SH-SY5Y (cell line): ENCODE measurements around the gene CTIF.

Experiments used
- GATA2 ChIP-seq: IDR thresholded peaks from 2 replicates; pipeline ENCODE4 v1.6.1; 2011; ENCODE audit warnings: mild to moderate bottlenecking, low read depth, low read length
- GATA3 ChIP-seq: IDR thresholded peaks from 2 replicates; pipeline ENCODE4 v1.6.1; 2011; ENCODE audit warnings: low read depth, mild to moderate bottlenecking, low read length, moderate library complexity

The CTIF gene

GRCh38 chr18:48699761-48700160, 160.9 kb downstream of the CTIF start:
- TF ChIP-seq GATA3 = no peak
- TF ChIP-seq GATA2 = no peak

- no peak for TF ChIP-seq GATA2
- no peak for TF ChIP-seq GATA3
Measured at GRCh38 chr18:48700446-48700845, 161.6 kb downstream of the CTIF start.

GRCh38 chr18:48702346-48703027, 163.7 kb downstream of the CTIF start:
- TF ChIP-seq GATA2 (no peak), GATA3 (no peak)

GRCh38 chr18:48703028-48703386, 164.2 kb downstream of the CTIF start:
- TF ChIP-seq GATA3 = no peak
- no peak for TF ChIP-seq GATA2

GRCh38 chr18:48703418-48703817, 164.6 kb downstream of the CTIF start:
- TF ChIP-seq GATA2 (no peak), GATA3 (no peak)

GRCh38 chr18:48705043-48705442, 166.2 kb downstream of the CTIF start:
- no peak for TF ChIP-seq GATA3
- TF ChIP-seq GATA2 = no peak

GRCh38 chr18:48705531-48705930, 166.7 kb downstream of the CTIF start:
- no peak for TF ChIP-seq GATA2
- no peak for TF ChIP-seq GATA3

- TF ChIP-seq GATA3 = no peak
Measured at GRCh38 chr18:48706731-48707130, 167.9 kb downstream of the CTIF start.

- TF ChIP-seq GATA2 (no peak), GATA3 (no peak)
Measured at GRCh38 chr18:48707636-48708296, 168.9 kb downstream of the CTIF start.

- TF ChIP-seq GATA2 = no peak
- no peak for TF ChIP-seq GATA3
Measured at GRCh38 chr18:48708807-48709206, 170.0 kb downstream of the CTIF start.

GRCh38 chr18:48709371-48710062, 170.7 kb downstream of the CTIF start:
- TF ChIP-seq GATA3 (no peak), GATA2 (no peak)

- no peak for TF ChIP-seq GATA3
Measured at GRCh38 chr18:48711651-48712486, 173.0 kb downstream of the CTIF start.

GRCh38 chr18:48713309-48713708, 174.5 kb downstream of the CTIF start:
- no peak for TF ChIP-seq GATA3

- TF ChIP-seq GATA2 (no peak), GATA3 (no peak)
Measured at GRCh38 chr18:48714873-48715272, 176.0 kb downstream of the CTIF start.

GRCh38 chr18:48715711-48716361, 177.0 kb downstream of the CTIF start:
- TF ChIP-seq GATA3 (no peak), GATA2 (no peak)
